ENCODE data around the gene RTTN.

DNA sequence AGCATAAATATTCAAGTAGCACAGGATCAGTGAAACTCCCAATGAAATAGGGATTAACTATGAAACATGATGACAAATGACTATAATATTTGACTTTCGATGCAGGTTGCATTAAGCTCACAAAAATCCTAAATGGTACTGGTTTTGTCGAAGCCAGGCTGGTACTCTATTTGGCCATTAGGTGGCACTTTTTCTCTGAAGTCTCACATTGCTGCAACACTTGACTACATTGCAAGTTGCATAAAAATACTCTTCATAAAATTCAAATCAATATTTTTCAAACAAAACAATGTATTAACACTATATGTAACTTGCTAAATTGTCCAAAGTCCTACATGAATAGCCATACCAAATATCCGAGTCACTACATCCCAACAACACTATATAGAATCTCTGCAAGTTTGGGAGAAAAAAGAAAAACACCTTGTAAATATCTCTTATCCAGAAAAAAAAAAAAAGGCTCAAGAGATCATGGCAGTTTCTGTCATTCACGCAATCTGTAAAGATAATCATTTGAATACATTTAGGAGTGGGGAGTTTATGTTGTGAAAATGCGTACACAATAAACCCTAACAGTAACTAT is 9.5 kb downstream of the RTTN start:
- TF ChIP-seq CTCF (conservative IDR thresholded peaks at IDR 0.05) (peak; percentile 84), EZH2 (IDR thresholded peaks at IDR 0.05; ENCODE audit: low read depth) (no peak)

Data from PC-9 (cell line).